ENCODE data around the gene BLOC1S2.
A peak's percentile ranks its signal among the peaks of the same experiment; 100 is the strongest.
"Not testable (repeated sequence)": the region's sequence is repeated elsewhere in the genome, so short reads cannot be mapped to it uniquely, and the experiment has no call there.

The BLOC1S2 gene

DNA sequence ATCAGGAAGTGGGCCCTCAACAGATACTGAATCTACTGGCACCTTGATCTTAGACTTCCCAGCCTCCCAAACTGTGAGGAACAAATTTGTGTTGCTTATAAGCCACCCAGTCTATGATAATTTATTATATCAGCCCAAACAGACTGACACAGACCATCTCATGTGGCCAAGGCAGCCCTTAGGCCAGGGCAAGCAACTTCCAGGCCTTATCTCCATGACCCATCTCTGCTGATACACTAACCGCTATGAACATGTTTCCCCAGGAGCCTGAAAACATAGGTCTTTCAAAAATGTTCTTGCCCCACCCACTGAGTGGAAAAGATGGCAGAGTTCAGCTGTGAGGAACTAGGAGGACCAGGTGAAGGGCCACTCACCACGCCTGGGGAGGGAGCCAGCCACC, 3.2 kb upstream of the BLOC1S2 start:
- DNase-seq, result no peak

DNA sequence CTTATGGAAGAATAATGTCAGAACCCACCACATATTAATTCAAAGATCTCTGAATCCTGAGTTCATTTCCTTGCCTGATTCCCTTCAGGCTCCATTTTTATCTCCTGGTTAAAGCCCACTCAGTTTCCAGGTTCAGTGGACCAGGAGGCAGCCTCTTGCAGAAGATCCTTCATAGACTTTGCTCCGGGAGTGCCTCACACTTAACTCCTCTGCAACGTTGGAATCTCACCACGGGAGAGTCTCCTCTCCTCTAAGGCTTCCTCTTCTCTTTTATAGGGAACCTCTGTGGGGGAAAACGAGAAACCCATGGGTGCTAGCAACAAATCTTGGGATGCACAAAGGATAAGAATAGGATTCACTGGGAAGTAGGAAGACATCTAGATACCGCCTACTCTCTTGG, 1.7 kb upstream of the BLOC1S2 start:
- no peak for DNase-seq

DNA sequence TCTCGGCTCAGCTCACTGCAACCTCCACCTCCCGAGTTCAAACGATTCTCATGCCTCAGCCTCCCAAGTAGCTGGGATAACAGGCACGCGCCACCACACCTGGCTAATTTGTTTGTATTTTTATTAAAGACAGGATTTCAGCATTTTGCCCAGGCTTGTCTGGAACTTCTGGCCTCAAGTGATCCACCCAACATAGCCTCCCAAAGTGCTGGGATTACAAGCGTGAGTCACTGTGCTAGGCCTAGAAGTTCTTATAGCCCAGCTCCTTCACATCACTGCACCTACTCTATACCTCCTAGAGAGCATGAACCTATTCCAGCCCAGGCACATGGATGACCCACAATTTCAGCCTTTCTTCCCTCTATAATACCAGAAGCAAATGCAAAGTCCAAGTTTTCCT, 1.3 kb upstream of the BLOC1S2 start:
- DNase-seq, result no peak

DNA sequence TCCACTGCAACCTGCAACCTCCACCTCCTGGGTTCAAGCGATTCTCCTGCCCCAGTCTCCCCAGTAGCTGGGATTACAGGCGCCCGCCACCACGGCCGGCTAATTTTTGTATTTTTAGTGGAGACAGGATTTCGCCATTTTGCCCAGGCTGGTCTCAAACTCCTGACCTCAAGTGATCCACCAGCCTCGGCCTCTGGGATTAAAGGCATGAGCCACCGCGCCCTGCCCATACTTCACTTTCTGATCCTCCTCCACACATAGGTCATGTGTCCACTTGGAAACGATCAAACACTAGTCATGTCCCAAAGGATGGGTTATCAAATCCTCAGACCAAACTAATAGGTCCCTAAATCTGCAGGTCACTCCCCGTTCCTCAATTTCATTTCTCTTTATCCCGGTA, 1.2 kb downstream of the BLOC1S2 start:
- not testable (repeated sequence) for DNase-seq

DNA sequence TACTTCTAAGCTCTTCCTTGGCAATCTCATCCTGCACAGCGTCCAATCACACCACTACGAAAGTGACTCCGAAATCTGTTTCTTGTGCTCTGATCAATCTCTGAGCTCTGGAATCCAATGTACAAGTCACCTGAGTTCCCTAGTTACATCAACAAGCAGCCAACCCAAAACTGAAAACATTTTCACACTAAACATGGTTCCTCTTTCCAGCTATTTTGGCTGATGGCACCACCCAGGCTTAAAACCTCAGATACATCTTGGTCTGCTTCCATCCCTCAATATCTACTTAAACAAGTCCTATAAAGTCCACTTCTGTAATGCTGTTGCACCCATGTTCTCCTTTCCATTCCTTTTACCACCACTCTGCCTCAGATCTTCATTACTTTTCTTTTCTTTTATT, 3.6 kb downstream of the BLOC1S2 start:
- no peak for DNase-seq

DNA sequence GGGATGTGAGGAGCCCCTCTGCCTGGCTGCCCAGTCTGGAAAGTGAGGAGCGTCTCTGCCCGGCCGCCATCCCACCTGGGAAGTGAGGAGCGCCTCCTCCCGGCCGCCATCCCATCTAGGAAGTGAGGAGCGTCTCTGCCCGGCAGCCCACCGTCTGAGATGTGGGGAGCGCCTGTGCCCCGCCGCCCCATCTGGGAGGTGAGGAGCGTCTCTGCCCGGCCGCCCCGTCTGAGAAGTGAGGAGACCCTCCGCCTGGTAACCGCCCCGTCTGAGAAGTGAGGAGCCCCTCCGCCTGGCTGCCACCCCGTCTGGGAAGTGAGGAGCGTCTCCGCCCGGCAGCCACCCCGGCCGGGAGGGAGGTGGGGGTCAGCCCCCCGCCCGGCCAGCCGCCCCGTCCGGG, 9.5 kb downstream of the BLOC1S2 start:
- DNase-seq, result not testable (repeated sequence)

DNA sequence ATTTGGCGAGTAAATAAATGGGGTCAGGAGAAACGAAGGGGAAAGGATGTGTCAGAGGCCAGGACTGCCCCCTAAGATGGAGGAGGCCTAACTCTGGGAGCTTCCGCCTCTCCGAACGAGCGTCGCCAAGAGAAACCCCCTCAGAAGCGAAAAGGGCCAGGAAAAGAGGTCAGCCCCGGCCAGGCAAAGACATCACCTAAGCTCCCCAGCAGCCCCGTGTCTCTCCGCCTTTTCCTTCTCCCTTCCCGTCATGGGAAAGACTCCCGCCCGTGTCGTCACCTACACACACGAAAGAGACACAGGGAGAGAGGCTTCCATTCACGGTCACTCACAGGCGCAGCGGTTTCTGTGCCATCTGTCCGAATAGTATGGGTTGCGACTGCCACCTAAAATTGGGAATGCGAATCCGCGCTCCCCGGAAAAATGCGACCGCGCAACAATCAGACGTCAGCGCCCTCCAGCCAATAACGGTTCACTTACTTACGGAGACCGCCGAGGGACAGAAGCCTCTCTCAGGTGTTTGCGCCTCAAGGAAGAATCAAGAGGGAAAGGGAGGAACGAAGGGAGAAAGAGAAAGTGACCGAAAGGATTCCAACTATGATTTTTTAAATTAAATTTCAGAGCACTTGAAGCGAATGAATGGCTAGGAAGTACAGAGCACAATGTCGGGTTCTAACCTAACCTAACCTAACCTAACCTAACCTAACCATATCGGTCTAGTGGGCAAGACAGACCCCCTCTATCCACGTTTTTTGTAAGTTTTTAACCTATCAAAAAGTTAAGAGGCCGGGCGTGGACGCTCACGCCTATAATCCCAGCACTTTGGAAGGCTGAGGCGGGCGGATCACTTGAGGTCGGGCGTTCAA, 19.0 kb downstream of the BLOC1S2 start, which contains the start of gene CWF19L1:
Gene CWF19L1, minus strand, starts transcription at position 400 of the 866 bp plus-strand sequence. Its CDS starts 45 bp downstream, at position 355.
- peak; percentile 63 to 74 for DNase-seq

DNA sequence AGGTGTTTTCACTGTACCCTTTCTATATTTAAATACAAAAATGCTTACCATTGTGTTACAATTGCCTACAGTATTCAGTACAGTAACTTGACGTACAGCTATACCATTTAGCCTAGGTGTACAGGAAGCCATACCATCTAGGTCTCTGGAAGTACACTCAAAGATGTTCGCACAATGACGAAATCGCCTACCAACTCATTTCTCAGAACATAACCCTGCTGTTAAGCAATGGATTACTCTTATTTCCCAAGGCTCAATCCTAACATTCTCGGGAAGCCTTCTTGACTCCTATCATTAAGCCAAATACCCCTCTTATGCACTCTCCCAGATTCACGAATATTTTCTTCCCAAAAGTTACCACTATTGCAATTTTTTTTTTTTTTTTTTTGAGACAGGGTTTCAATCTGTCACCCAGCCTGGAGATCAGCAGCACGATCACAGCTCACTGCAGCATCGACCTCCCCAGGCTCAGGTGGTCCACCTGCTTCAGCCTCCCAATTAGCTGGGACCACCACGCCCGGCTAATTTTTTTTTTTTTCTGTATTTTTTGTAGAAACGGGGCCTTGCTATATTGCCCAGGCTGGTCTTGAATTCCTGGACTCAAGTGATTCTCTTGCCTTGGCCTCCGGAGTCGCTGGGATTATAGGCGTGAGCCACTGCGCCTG, 20.5 kb downstream of the BLOC1S2 start:
- no peak for DNase-seq

DNA sequence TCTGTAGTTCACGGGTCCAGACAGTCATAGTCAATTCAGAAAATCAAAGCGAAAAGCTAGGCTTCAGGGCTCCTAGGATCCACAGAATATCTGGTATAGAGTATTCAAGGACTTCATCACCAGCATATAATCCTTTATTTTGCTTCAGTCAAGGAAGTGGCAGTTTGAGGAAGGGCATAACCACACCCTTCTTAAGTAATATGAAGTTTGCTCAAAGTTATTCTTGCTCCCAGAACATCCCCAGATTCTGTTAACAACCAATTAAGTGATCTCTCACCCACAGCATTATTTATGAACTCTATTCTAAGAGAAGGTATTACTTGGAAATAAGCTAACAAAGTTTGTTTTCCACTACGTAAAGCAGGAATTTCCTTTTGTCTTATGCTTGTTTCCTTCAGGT, 32.3 kb downstream of the BLOC1S2 start:
- DNase-seq, result no peak

DNA sequence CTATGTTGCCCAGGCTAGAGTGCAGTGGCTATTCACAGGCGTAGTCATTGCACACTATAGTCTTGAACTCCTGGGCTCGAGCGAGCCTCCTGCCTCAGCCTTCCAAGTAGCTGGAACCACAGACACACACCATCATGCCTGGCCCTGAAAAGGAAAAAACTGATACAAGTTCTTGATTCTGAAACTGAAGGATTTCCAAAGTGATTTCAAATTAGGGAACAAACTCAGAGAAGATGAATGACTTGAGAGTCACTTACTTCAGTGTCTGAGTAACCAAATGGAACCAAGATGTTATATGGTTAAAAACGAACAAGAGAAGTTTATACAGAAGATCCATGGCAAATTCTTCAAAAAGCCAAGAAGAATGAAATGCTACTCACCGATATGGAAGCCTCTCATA, 33.4 kb downstream of the BLOC1S2 start:
- no peak for DNase-seq

DNA sequence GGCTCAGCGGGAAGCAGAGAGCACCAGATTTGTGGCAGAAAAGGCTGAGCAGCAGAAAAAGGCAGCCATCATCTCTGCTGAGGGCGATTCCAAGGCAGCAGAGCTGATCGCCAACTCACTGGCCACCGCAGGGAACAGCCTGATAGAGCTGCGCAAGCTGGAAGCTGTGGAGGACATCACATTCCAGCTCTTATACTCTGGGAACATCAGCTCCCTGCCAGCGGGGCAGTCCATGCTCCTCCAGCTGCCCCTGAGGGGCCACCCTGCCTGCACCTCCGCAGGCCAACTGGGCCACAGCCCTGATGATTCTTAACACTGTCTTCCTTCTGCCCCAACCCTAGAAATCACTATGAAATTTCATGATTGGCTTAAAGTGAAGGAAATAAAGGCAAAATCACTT, 37.7 kb downstream of the BLOC1S2 start:
- no peak for DNase-seq

DNA sequence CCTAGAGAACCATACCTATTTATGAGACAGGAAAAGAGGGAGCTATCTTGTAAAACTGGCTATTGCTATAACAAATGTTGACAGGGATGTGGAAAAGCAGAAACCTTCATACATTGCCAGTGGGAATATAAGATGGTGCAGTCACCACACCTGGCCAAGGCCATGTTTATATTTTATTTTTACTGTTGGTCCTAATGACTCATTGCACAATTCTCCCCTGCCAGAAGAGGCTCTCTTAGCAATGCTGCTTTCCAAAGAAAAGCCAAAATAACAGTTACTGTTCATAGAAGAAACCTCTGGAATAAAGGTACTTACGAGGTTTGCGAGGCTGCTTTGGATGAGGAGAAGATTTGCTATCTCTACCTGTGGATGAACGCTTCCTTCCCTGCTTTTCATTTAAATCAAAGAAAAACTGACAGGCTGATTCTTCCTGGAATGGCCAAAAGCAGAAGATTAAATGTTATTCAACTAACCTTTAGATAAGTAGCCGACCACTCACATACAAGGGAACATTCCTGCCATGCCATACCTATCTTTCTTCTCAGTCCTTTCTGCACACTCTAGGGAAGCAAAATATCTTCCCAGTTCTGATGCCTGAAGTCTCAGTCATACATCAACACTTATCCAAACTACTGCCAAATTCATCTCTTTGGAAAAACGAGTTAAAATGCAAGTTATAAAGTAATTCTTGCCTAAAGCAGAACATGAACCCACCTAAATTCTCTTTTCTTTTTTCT, 40.8 kb downstream of the BLOC1S2 start:
- DNase-seq, result no peak

DNA sequence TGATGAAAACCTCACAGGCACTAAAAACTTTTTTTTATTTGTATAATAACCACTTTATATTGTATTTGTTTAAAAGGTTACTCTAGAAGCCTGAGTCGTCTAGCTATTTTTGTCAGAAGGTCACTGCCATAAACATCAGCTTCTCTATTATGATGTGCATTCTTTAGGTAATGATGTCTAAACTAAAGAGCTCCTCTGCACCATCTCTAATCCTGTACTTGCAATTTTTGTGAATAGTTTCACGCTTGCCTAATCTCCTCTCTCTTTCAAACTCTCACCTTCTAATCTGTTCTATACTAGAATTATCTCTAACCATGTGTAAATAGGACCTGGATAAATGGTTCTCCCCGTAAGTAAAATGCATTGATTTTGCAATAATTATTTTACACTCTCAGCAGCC, 46.6 kb downstream of the BLOC1S2 start:
- DNase-seq, result no peak

DNA sequence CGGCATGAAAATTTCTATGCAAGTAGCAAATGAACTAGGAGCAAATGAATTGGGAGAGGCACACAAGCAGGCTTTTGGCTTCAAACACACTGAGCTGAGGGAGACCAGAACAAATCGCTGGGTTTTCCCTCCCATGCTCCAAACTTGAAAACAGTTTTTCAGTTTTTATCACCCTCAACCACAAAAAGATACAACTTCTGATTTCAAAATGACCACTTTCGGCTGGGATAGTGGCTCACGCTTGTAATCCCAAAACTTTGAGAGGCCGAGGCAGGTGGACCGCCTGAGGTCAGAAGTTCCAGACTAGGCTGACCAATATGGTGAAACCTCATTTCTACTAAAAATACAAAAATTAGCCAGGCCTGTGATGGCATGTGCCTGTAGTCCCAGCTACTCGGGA, 48.1 kb downstream of the BLOC1S2 start:
- DNase-seq, result no peak

DNA sequence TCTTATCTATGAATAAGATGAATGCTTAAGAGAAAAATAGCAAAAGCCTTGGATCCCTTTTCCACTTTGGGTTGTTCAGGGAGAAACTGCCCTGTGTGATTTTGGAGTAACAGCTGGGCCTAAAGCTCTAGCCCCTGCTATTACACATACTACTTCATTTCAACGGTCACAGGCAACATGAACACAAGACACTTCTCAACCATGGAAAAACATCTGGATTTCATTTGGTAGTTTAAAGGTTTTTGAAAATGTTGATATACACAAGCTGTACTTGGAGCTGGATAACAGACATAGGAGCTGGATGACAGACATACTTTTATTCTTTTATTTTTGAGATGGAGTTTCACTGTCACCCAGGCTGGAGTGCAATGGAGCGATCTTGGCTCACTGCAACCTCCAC, 54.4 kb downstream of the BLOC1S2 start:
- no peak for DNase-seq

DNA sequence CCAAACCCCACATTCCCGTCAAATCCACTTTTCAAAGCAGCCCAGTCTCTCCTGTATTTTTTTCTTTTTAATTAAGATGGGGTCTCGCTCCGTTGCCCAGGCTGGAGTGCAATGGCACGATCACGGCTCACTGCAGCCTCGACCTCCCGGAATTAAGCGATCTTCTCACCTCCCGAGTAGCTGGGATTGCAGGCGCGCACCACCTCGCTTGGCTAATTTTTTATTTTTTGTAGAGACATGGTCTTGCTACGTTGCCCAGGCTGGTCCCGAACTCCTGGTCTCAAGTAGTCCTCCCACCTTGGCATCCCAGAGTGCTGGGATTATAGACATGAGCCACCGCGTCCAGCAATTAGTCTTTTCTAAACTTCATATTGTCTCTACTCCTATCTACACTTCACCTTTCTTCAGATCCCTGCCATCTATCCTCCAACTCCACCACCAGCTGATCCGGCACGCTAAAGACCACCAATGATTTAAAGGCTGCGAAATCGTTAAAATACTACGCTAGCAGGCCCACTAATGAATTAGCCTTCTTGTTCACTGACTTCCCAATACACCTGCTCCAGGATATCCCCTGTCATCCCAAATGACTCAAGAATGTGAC, 56.6 kb downstream of the BLOC1S2 start:
- no peak for DNase-seq

DNA sequence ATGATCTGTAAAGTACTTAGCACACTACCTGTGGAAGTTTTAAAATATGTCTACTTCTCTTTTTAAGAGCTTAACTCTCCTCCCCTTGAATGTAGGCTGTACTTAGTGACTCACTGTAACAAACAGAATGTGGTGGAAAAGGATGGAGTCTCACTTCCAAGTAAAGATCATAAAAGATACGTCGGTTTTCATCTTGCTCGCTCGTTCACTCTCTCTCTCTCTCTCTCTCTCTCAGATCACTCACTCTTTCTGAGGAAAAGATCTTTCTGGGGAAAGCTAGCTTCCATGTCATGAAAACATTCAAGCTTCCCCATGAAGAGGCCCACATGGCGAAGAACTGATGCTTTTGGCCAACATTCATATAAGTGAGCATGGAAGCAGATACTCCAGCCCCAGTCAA, 62.6 kb downstream of the BLOC1S2 start:
- no peak for DNase-seq
